NCI-H2081 (cell line): ENCODE measurements around the gene CD55.

Experiments used
- DNase-seq, 2 experiments: peaks; one replicate each; lab custom pipeline; 2025; lab: John Stamatoyannopoulos, UW

The CD55 gene

DNA sequence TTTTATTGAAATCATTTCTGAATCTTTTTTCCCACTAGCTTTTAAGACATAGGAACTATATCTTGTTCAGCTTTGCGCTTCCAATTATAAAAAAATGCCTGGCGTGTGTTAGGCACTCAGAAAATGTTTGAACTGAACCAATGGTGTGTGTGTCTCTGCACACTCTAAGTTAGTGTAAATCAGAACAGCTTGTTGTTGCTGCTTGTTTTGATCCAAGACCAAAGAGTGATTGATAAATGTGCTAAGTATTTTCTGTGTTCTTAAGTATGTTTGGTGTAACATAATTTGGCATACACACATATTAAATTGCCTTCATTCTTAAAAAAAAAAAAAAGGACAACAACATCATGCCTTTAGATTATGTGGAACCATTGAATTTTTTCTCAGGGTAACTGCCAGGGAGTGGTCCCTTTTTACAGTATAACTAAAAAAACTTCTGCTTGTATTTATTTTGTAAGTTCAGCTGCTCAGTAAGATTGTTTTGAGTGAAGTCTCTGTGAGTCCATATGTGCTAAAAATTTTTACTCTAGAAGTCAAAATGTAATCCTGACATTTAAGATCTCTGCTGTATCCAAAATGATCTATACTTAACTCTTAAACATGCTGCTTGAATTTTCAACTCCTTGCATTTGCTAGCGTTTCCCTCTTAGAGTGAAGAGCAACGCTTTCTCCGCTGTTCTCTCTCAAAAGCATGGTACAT lies 8.7 kb downstream of the CD55 start:
- DNase-seq: no peak

DNA sequence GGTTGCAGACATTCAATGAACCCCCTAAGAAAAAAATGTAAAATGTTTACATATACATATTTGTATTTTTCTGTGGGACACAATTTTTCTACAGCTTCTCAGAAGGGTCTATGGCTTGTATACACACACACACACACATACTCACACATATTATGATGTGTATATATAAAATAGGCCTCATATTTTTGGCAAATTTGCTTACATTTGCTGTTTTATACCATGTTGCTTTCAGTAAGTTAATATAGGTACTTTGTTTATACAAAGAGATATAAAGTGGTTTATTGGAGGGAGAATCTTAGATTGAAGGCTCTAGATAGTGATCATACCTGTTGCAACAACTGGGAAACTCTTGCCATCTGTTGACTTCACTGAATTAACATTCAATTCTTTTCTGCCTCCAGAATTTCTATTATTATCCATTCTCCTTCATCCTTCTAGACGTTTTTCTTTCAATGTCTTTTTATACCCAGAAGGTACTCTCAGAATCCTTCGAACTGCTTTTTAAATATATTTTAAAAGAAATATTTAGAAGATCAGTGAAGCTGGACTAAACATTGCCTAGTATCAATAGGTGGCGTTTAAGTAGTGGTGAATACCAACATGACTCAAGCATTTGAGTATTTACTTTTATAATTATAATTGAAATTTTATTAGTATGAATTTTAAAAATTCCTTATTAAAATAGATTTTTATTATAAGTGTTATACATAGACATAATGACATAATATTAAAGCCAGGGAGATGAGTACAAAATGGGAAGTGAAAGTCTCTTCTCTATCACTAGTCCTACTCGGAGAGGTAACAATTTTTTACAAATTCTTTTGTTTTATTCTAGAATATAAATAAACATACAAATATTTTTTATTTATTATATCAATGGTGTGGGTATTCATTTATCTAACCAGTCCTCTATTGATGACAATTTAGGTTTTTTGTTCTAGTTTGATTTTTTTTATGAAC lies 10.2 kb downstream of the CD55 start:
- no peak for DNase-seq

GRCh38 chr1:207333009-207333600 lies 11.6 kb downstream of the CD55 start:
- no peak for DNase-seq

GRCh38 chr1:207333620-207334019 lies 12.1 kb downstream of the CD55 start:
- DNase-seq: no peak

DNA sequence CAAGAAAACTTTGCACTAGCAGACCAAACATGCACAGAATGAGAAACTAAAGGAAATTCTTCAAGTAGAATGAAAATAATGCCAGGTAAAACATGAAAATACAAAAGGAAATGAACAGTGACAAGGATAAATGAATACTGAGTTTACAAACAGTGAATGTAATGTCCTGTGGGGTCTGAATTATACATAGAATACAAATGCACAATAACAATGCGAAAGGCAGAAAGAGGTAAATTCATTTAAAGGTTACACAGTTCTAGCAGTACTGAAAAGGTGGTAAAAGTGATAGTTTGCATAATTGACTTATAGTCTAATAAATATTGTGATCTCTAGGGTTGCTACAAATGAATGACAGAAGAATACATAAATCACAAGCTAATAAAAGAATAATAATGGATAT lies 12.9 kb downstream of the CD55 start:
- DNase-seq: no peak

GRCh38 chr1:207335138-207335537 lies 13.7 kb downstream of the CD55 start:
- DNase-seq: no peak

DNA sequence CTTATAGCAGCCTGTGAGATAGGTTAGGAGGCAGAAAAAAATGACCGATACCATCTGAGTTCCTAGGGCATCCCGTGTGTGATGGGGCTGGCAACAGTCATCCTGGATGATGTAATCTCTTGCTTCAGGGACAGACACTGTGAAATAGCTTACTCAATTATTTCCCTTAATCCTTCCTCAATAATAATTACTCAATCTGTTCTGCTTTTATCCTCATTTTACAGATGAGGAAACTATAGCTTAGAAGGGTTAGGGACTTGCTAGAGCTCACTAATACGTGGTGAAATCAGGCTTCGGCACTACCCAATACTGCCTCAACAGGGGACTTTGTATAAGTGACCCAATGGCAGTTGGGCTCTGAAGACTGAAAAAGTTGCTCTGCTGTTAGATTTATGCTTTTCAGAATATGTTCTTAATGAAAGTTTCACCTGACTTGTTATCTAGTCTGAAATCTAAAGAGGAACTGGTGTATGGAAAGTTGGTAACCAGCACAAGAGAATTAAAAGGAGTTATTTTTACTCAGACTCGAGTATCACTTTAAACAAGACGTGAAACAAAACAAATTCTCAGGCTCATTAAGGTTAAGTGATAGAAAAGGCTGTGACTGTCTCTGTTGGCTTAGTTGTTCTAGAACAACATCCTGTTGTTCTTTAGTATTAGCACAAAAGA lies 14.4 kb downstream of the CD55 start:
- DNase-seq: no peak

GRCh38 chr1:207336559-207337467 lies 15.3 kb downstream of the CD55 start:
- DNase-seq: peak in 1 of 2 experiments; percentile 39

GRCh38 chr1:207342332-207342731 lies 20.9 kb downstream of the CD55 start:
- no peak for DNase-seq

- DNase-seq: no peak
Observed at GRCh38 chr1:207343675-207344074, 22.2 kb downstream of the CD55 start.

DNA sequence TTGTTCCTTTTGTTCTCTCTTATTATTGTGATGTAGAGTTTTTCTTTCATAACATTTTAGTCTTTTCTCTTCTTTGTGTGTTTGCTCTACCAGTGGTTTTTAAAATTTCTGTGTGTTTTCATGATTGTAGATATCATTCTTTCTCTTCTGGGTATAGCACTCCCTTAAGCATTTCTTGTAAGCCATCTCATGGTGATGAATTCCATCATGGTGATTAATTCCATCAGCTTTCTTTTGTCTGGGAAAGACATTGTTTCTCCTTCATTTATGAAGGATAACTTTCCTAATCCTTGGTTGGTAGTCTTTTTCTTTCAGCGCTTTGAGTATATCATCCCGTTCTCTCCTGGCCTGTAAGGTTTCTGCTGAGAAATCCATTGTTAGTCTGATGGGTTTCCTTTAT lies 22.7 kb downstream of the CD55 start:
- no peak for DNase-seq

- no peak for DNase-seq
Observed at GRCh38 chr1:207345644-207346477, 24.4 kb downstream of the CD55 start.

- no peak for DNase-seq
Observed at GRCh38 chr1:207346513-207346912, 25.0 kb downstream of the CD55 start.

GRCh38 chr1:207349979-207350378 lies 28.5 kb downstream of the CD55 start:
- no peak for DNase-seq

DNA sequence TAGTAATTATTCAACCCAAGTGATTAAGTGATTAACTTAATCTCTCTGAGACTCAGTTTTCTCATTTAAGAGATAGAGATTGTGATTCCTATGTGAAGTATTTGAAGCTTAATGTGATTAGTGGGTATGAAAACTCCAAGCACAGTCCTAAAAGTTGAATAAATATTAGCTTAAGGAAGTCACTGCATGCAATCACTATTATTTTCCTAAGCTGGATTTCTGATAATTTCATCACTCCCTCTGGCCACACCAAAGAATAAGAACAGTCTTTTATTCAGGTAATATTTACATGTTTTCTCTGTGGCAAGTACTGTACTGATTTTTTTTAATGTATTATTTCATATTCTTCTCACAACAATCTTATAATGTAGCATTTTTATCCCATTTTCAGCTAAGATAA lies 31.1 kb downstream of the CD55 start:
- DNase-seq: no peak

GRCh38 chr1:207355060-207355459 lies 33.6 kb downstream of the CD55 start:
- DNase-seq: no peak

DNA sequence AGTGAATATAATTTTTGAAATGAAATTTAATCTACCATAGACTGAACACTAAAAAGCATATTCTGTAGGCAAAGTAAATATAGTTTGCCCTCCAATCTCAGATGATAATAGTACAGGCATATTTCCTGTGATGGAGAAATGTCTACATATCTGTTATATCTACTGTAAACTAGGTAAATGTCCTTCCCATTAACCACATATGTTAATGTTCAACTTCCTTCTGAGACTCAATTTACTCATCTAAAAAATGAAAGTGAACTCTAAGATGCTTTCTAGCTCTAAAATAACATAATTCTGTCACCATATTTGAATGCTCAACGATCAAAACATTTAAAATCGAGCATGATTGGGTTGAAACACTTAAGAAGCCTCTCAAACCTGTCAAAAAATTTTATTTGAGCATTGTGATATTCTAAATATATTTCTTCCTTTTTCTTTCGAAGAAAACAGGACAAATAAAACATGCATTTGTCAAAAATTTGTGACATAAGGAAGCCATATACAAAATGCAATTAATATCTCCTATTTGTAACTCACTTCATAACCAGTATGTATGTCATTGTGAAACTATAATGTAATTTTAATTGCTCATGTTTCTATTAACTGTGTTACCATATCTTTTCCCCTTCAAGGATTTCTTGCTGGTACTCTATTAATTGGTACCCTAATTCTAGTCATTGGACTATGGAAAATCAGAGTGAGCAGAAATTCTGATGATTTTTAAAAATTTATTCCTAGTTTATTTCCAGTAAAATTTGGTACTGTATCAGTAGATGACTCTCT lies 34.2 kb downstream of the CD55 start:
- DNase-seq: no peak

DNA sequence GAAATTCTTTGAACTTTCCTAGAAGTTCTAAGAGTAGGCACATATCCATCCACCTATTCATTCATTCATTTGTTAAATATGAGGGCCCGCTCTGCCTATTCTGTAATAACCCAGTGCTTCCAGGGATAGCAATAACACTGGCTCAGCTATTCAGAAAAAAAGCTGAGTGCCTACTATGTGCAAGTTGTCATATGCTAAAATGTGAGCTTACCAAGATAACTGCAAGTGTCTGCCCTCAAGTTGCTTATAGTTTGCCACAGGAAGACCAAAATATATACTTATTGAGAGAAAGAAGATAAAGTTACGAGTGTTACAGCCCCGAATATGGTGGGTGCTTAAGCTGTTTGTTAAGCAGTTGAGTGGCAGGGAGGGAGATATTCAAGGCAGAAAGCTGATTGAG lies 39.6 kb downstream of the CD55 start:
- no peak for DNase-seq

- DNase-seq: no peak
Observed at GRCh38 chr1:207361889-207362288, 40.4 kb downstream of the CD55 start.
